IPS-20b (cell line): Measurements from ENCODE around the gene VPS72.

Source experiments
- H3K27ac ChIP-seq: one replicate; pipeline ENCODE4 v1.5.1; 2013; ENCODE audit warnings: low read length
- H3K27me3 ChIP-seq: 2 replicates; pipeline ENCODE4 v1.6.1; 2013; ENCODE audit warnings: mild to moderate bottlenecking, low read length, inconsistent platforms; ENCODE audit not compliant: insufficient read depth
- H3K36me3 ChIP-seq: 2 replicates; pipeline ENCODE4 v1.6.1; 2013; ENCODE audit warnings: low read depth, mild to moderate bottlenecking, inconsistent platforms, low read length, moderate library complexity; ENCODE audit not compliant: insufficient read depth
- H3K4me1 ChIP-seq: 2 replicates; pipeline ENCODE4 v1.6.1; 2013; ENCODE audit warnings: mild to moderate bottlenecking, control low read depth, inconsistent platforms, low read length, moderate library complexity; ENCODE audit not compliant: insufficient read depth
- H3K4me3 ChIP-seq: 2 replicates; pipeline ENCODE4 v1.5.1; 2013; ENCODE audit warnings: mild to moderate bottlenecking, low read length, inconsistent platforms
- H3K9ac ChIP-seq: 2 replicates; pipeline ENCODE4 v1.6.1; 2013; ENCODE audit warnings: low read depth, mild to moderate bottlenecking, inconsistent platforms, low read length, moderate library complexity
- H3K9me3 ChIP-seq: 2 replicates; pipeline ENCODE4 v1.6.1; 2013; ENCODE audit warnings: mild to moderate bottlenecking, low read depth, low read length, inconsistent platforms; ENCODE audit not compliant: insufficient read depth

VPS72 gene

DNA sequence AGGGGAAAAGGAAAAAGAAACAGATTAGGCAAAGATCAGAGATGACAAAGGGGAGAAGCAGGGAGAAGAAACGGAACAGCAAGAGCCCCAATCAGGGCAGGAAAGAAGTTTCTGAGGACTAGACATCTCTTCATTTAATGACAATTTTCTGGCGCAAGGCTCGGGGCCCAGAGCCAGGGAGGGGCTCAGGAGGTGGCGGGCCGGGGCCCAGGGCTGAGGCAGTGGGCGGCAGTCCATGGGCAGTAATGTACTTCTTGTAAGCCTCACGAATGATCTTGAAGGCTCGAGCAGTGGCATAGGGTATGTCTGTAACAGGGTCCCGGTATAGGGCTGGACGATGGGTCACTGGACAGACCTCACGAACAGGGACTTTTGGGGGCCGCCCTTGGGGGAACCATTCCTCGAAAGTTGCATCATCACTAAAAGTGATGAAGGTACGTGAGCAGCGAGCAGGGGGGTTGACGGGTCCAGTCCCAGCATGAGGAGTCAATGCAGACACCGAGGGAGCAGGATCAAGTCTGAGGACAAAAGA, 13.4 kb downstream of the VPS72 start:
- H3K27me3 ChIP-seq: no peaks in the 10 kb centered on the region
- no peak overlapping the region for H3K27ac ChIP-seq
- no peaks in the 10 kb centered on the region for H3K4me1 ChIP-seq
- H3K4me3 ChIP-seq: no peak overlapping the region
- H3K9ac ChIP-seq: no peak overlapping the region
- H3K9me3 ChIP-seq: no peaks in the 10 kb centered on the region
- peaks cover 70% of the 10 kb centered on the region for H3K36me3 ChIP-seq

DNA sequence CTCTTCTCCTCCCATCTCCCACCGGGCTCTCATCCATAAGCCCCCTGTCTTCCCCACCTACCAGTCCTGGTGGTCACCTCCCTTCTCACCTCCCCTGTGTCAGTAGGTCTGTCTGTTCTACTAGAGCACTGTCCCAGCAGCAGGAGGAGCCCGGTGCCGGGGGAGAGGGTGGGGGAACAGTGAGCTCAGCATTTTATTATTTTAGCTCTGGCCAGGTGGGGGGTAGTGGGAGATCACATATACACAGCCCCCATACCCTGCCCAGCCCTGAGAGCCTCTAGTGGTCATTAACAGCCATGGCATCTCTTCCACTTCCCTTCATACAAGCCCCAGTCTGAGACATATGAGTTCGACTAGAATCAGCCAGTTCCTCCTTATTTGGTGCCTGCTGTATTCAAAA, 14.1 kb downstream of the VPS72 start, which contains the start of gene TMOD4:
TMOD4 (minus strand) TSS at position 119 of the 400 bp plus-strand sequence. CDS start 1,106 bp downstream, outside the sequence.
- no peak within 1 kb of the TSS for H3K9ac ChIP-seq

DNA sequence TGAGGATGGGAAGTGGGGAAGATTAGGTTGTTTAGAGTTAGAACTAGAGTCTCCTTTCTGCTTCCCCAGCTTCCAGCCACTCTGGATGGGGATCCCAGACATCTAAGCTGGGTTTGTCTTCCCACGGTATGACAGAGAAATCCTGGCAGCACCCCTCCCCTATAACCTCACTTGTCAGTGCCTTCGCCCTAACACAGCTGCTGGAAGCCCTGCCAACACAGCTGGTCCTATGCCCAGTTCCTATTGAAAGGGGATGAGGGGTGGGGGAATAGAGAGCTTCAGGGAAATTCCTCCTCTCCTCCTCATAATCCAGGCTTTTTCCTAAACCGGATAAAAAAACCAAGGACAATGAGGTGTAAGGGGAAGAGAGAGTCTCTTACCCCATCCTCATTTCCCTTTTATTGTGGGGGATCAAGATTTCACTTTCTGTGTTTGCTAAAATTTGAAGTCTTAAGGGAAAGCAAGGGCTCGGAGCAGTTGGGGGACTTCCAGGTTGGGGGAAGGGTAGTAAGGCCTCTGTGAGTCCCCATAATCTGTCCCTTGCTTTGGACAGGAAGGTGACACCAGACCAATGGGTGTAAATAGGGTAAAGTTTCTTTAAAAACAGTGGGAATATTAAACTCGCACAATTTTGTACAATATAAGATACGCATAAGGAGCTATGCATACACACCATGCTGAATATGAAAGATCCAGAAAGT, 14.8 kb downstream of the VPS72 start:
- no peak overlapping the region for H3K4me3 ChIP-seq
- H3K4me1 ChIP-seq: no peaks in the 10 kb centered on the region
- H3K36me3 ChIP-seq: peaks cover 59% of the 10 kb centered on the region
- H3K9me3 ChIP-seq: no peaks in the 10 kb centered on the region
- H3K9ac ChIP-seq: no peak overlapping the region
- H3K27me3 ChIP-seq: no peaks in the 10 kb centered on the region
- no peak overlapping the region for H3K27ac ChIP-seq

More for the DNA sequence above, 14.1 kb downstream of the VPS72 start, which contains the start of gene TMOD4:
- H3K9me3 ChIP-seq: no peaks in the 10 kb centered on the region
- no peaks in the 10 kb centered on the region for H3K27me3 ChIP-seq
- no peaks in the 10 kb centered on the region for H3K4me1 ChIP-seq
- peaks cover 63% of the 10 kb centered on the region for H3K36me3 ChIP-seq
- H3K4me3 ChIP-seq: no peak within 1 kb of the TSS
- no peak within 1 kb of the TSS for H3K27ac ChIP-seq

DNA sequence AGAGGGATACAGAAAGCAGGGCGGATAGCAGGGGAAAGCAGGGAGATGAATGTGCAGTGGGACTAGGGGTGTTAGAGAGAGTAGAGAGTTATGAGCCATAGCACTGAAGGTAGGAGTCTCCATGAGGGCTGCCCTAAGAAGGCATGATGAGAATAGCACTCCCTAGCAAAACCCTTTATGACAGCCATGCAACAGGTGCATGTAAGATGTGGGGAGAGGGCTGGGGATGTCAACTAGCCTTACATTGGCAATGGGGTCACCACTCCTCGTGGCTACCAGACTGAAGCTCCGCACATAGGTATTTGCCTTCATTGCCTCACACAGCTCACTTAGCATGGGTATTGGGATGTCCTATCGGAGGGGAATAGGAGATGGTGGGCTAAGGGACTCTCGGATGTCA, 18.8 kb downstream of the VPS72 start:
- Histone ChIP-seq H3K36me3 (peaks cover 52% of the 10 kb centered on the region), H3K27ac (no peak overlapping the region), H3K9me3 (no peaks in the 10 kb centered on the region), H3K9ac (no peak overlapping the region), H3K4me1 (0 out of 2 replicates have a peak, but pooled peaks cover 3% of the 10 kb centered on the region), H3K4me3 (no peak overlapping the region), H3K27me3 (no peaks in the 10 kb centered on the region)

DNA sequence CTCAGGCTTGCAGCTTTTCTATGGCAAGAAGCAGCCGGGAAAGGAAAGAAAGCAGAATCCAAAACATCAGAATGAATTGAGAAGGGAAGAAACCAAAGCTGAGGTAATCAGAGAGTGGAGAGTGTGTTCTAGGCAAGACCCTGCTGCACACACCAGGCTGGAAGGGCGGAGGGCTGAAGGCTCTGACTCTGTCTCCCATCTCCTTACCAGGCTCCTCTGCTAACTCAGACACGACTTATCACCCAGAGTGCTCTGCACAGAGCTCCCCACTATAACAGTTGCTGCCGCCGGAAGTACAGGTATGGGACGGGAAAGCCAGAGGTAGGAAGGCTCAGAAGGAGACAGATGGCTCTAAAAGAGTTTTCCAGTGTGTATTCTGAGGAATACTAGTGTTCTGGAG, 22.9 kb downstream of the VPS72 start:
- 0 out of 2 replicates have a peak, but pooled peaks cover 9% of the 10 kb centered on the region for H3K4me1 ChIP-seq
- H3K9me3 ChIP-seq: no peaks in the 10 kb centered on the region
- no peak overlapping the region for H3K27ac ChIP-seq
- no peaks in the 10 kb centered on the region for H3K27me3 ChIP-seq
- H3K9ac ChIP-seq: peak overlapping the region; percentile 96; the same call in 1 of the 2 replicates
- peak overlapping the region; percentile 98 for H3K4me3 ChIP-seq
- H3K36me3 ChIP-seq: peaks cover 32% of the 10 kb centered on the region

DNA sequence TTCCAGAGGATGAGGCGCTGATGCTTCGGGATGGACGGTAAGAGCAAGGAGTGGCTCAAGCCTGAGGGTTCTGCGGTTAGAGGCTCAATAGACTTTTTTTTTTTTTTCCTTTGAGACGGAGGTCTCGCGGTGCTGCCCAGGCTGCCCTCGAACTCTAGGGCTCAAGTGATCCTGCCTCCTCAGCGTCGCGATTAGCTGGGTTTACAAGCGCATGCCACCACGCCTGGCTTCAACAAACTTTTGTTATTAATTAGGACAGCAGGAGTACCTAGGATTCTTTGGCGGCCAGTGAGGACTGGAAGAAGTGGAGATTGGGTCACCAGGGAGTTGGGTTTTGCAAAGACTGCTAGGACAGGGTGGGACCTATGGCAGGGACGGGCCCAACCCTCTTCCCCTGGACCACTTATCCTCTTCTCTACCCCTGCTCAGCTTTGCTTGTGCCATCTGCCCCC, 23.5 kb downstream of the VPS72 start:
- Histone ChIP-seq H3K4me1 (0 out of 2 replicates have a peak, but pooled peaks cover 9% of the 10 kb centered on the region), H3K27ac (peak overlapping the region; percentile 63), H3K36me3 (peaks cover 32% of the 10 kb centered on the region), H3K9ac (peak overlapping the region; percentile 96), H3K9me3 (no peaks in the 10 kb centered on the region), H3K27me3 (no peaks in the 10 kb centered on the region), H3K4me3 (peak overlapping the region; percentile 98)

DNA sequence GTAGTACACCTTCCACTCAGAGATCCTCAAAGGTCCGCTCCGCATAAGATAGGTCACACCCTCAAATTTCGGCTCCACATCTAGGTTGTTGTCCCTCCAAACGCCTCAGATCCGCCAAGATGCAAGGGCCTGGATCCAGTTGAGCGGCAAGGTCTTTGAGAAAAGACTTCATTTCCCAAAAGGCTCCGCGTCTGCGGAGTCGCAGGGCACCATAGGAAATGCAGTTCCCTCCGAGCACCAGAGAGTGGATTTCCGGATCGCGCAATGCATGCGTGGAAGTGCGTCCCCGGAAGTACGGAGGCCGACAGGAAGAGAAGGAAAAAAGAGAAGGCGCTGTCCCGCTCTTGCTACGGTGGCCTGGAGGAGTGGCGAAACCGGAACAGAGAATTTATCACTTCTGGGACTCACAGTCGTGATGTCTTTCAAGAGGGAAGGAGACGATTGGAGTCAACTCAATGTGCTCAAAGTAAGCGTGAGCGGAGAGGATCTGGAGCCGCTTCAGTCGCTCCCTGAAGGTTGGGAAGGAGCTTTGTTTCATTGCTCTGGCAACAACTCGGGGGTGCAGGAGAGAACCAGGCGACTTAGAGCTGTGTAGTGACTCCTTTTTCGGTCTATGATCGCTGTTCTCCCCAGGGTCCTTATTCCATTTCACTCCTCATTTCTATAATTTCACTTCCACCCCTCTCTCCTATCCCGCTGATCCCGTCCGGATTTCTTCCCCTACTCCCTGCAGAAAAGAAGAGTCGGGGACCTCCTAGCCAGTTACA, 24.1 kb downstream of the VPS72 start, which contains the start of the genes LYSMD1 and SCNM1:
LYSMD1 (minus strand) TSS at position 165 of the 767 bp plus-strand sequence. CDS start 644 bp downstream, outside the sequence.
SCNM1 (plus strand) TSS at position 407 of the 767 bp plus-strand sequence; CDS start at position 416, 9 bp downstream.
- H3K4me3 ChIP-seq: peak within 1 kb of the TSS; percentile 98
- 0 out of 2 replicates have a peak, but pooled peaks cover 9% of the 10 kb centered on the region for H3K4me1 ChIP-seq
- peaks cover 32% of the 10 kb centered on the region for H3K36me3 ChIP-seq
- H3K9ac ChIP-seq: peak within 1 kb of the TSS; percentile 96
- H3K9me3 ChIP-seq: no peaks in the 10 kb centered on the region
- H3K27me3 ChIP-seq: no peaks in the 10 kb centered on the region
- H3K27ac ChIP-seq: peak within 1 kb of the TSS; percentile 84

DNA sequence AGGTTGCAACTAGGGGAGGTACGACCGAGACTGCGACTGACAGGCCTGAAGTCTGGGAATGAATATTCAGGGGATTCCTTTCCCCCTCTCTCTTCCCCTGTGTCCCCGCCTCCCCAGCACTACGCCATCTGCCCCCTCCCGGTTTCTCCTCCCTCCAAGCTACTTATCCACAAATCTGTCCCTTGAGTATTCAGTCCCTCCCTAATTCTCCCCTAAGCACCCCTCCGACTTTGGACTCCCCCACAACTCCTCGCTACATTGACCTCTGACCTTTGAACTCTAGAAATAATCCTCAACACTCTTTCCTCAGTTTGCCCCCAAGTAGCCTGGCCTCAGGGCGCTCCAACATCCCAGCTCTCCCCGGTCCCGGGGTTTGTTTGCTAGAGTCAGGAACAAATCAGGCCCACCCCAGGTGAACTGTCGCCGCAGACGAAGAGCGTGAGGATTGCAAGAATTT, 24.7 kb downstream of the VPS72 start:
- H3K9ac ChIP-seq: peak overlapping the region; percentile 96; the same call in 1 of the 2 replicates
- peak overlapping the region; percentile 98 for H3K4me3 ChIP-seq
- no peaks in the 10 kb centered on the region for H3K9me3 ChIP-seq
- peak overlapping the region; percentile 84 for H3K27ac ChIP-seq
- H3K36me3 ChIP-seq: peaks cover 37% of the 10 kb centered on the region
- H3K4me1 ChIP-seq: 0 out of 2 replicates have a peak, but pooled peaks cover 9% of the 10 kb centered on the region
- H3K27me3 ChIP-seq: no peaks in the 10 kb centered on the region

DNA sequence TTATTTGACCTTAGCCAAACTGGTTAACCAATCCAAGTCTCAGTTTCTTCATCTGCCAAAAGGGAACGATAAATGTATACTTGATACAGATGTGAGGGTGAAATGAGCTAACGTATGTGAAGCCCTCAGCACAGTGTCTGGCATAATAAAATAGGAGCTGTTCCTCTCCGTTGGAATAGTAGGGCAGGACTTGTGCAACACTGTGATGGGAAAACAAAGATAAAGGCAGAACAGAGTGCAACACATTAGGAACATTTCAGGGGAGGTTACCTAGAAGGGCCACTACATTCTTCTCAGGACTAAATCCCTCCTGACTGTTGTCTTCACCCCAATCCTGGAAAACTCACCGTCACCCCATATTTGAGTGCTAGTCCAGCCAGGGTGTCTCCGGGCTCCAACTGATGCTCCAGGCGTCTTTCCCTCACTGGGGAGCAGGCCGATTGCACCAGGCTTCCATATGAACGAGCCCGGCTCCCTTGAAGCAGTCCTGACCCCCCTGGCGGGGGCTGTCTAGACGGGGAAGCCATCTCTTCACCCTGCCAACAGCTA, 25.2 kb downstream of the VPS72 start:
- Histone ChIP-seq H3K36me3 (peaks cover 32% of the 10 kb centered on the region), H3K27me3 (no peaks in the 10 kb centered on the region), H3K9me3 (no peaks in the 10 kb centered on the region), H3K4me1 (0 out of 2 replicates have a peak, but pooled peaks cover 9% of the 10 kb centered on the region), H3K4me3 (peak overlapping the region; percentile 98), H3K9ac (peak overlapping the region; percentile 96; the same call in 1 of the 2 replicates), H3K27ac (no peak overlapping the region)

DNA sequence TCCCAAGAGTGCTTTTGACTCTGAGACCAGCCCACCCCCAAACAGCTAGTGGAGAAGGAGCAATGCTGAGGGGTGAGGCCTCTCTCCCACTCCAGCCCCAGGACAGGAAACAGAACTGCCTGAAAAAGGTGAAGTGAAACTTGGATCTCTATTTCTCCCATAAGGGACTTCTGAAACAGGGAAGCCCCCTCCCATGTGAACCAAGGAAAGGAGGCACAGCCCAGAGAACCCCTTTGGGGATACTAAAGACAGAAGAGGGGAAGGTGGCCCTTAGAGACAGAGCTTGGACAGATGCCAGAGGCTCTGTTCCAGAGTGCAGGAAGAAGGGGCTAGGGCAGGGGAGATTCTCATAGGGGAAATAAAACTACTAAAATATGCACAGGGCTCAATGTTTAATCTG, 30.6 kb downstream of the VPS72 start:
- no peaks in the 10 kb centered on the region for H3K9me3 ChIP-seq
- 0 out of 2 replicates have a peak, but pooled peaks cover under 1% of the 10 kb centered on the region for H3K4me1 ChIP-seq
- H3K4me3 ChIP-seq: no peak overlapping the region
- H3K27me3 ChIP-seq: no peaks in the 10 kb centered on the region
- no peak overlapping the region for H3K9ac ChIP-seq
- no peak overlapping the region for H3K27ac ChIP-seq
- peaks cover 17% of the 10 kb centered on the region for H3K36me3 ChIP-seq

DNA sequence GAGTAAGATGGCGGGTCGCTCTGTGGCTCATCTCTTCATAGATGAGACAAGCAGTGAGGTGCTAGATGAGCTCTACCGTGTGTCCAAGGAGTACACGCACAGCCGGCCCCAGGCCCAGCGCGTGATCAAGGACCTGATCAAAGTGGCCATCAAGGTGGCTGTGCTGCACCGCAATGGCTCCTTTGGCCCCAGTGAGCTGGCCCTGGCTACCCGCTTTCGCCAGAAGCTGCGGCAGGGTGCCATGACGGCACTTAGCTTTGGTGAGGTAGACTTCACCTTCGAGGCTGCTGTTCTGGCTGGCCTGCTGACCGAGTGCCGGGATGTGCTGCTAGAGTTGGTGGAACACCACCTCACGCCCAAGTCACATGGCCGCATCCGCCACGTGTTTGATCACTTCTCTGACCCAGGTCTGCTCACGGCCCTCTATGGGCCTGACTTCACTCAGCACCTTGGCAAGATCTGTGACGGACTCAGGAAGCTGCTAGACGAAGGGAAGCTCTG, 31.2 kb downstream of the VPS72 start:
- H3K4me3 ChIP-seq: no peak overlapping the region
- H3K9me3 ChIP-seq: no peaks in the 10 kb centered on the region
- H3K36me3 ChIP-seq: peaks cover 17% of the 10 kb centered on the region
- H3K9ac ChIP-seq: no peak overlapping the region
- no peaks in the 10 kb centered on the region for H3K27me3 ChIP-seq
- H3K27ac ChIP-seq: no peak overlapping the region
- H3K4me1 ChIP-seq: no peaks in the 10 kb centered on the region
